ENCODE results near the gene SPTBN1.

DNA sequence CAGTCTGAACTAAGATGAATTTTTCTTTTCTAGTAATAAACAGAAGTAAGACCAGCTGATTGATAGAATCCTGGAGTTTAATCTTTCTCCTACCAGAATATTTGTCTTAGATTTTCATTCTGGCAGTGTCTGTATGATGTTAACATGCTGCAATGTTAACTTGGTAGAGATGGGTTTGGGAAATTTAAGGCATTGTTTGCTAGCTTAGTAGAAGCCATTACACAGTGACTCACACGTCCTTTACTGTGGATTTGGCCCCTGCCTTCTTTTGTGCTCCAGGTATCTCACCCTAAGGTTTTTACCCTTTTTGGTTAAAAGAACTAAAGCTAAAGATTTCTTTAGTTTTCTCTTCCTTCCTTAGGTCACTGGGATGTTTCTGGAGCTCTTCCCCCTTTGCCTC, 84.1 kb downstream of the SPTBN1 start:
- no peak for TF ChIP-seq NR2C2 (CRISPR knock-in tag; IDR thresholded peaks at IDR 0.05; ENCODE audit: borderline replicate concordance)
- TF ChIP-seq, protein P1, sequence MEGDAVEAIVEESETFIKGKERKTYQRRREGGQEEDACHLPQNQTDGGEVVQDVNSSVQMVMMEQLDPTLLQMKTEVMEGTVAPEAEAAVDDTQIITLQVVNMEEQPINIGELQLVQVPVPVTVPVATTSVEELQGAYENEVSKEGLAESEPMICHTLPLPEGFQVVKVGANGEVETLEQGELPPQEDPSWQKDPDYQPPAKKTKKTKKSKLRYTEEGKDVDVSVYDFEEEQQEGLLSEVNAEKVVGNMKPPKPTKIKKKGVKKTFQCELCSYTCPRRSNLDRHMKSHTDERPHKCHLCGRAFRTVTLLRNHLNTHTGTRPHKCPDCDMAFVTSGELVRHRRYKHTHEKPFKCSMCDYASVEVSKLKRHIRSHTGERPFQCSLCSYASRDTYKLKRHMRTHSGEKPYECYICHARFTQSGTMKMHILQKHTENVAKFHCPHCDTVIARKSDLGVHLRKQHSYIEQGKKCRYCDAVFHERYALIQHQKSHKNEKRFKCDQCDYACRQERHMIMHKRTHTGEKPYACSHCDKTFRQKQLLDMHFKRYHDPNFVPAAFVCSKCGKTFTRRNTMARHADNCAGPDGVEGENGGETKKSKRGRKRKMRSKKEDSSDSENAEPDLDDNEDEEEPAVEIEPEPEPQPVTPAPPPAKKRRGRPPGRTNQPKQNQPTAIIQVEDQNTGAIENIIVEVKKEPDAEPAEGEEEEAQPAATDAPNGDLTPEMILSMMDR (CRISPR knock-in tag; IDR thresholded peaks at IDR 0.05) = no peak
- no peak for TF ChIP-seq ZNF225 (CRISPR knock-in tag; IDR thresholded peaks at IDR 0.05)
- no peak for TF ChIP-seq ZNF142 (CRISPR knock-in tag; IDR thresholded peaks at IDR 0.05)
- no peak for TF ChIP-seq FOXK1 (CRISPR knock-in tag; IDR thresholded peaks at IDR 0.05; ENCODE audit: borderline replicate concordance, low read depth)
- TF ChIP-seq CREB1 (IDR thresholded peaks at IDR 0.05) = no peak
- no peak for TF ChIP-seq CREB1 (CRISPR knock-in tag; IDR thresholded peaks at IDR 0.05)
- TF ChIP-seq ZNF639 (CRISPR knock-in tag; conservative IDR thresholded peaks at IDR 0.05) = no peak
- TF ChIP-seq CHD2 (IDR thresholded peaks at IDR 0.05; ENCODE audit: low read depth, low read length) = no peak
